ENCODE results near the gene XYLT1.

XYLT1 gene

DNA sequence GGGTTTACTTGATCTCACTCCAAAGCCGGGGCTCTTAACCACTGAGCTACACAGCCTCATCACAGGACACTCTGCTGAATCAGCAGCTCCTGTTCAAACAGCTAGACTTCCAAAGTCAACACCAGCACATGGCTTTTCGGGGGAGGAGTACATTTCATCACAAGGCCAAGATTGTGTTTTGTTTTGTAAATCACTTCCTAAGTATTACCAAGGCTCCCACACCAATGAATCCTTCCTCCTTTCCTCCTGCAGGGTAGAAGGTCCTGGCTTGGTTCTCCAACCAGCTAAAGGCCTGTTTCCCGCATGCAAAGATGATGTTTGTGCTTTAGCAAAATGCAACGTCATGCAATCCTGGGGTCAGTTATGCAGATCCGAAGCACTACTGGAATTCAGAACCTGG lies 152.5 kb downstream of the XYLT1 start:
- H3K9ac ChIP-seq, result no peak overlapping the region
- H4K20me1 ChIP-seq (ENCODE audit: insufficient read depth), result no peaks in the 10 kb centered on the region
- H3K36me3 ChIP-seq (ENCODE audit: insufficient read depth), result no peaks in the 10 kb centered on the region
- peaks cover 14% of the 10 kb centered on the region for H3K4me1 ChIP-seq (ENCODE audit: low read depth, poor library complexity, severe bottlenecking)
- H3K4me2 ChIP-seq, result no peak overlapping the region
- no peak overlapping the region for H3K4me3 ChIP-seq (IDR thresholded peaks at IDR 0.05; ENCODE audit: insufficient read depth, low read depth, low read length)
- H3K79me2 ChIP-seq (ENCODE audit: insufficient read depth, low read depth), result no peaks in the 10 kb centered on the region
- no peaks in the 10 kb centered on the region for H3K27me3 ChIP-seq (ENCODE audit: insufficient read depth, low read depth)
- no peak overlapping the region for H3K27ac ChIP-seq
- TF ChIP-seq, protein P1, sequence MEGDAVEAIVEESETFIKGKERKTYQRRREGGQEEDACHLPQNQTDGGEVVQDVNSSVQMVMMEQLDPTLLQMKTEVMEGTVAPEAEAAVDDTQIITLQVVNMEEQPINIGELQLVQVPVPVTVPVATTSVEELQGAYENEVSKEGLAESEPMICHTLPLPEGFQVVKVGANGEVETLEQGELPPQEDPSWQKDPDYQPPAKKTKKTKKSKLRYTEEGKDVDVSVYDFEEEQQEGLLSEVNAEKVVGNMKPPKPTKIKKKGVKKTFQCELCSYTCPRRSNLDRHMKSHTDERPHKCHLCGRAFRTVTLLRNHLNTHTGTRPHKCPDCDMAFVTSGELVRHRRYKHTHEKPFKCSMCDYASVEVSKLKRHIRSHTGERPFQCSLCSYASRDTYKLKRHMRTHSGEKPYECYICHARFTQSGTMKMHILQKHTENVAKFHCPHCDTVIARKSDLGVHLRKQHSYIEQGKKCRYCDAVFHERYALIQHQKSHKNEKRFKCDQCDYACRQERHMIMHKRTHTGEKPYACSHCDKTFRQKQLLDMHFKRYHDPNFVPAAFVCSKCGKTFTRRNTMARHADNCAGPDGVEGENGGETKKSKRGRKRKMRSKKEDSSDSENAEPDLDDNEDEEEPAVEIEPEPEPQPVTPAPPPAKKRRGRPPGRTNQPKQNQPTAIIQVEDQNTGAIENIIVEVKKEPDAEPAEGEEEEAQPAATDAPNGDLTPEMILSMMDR (conservative IDR thresholded peaks at IDR 0.05; ENCODE audit: low read depth, low read length), result no peak
- no peak overlapping the region for H2AFZ ChIP-seq (ENCODE audit: low read depth)

DNA sequence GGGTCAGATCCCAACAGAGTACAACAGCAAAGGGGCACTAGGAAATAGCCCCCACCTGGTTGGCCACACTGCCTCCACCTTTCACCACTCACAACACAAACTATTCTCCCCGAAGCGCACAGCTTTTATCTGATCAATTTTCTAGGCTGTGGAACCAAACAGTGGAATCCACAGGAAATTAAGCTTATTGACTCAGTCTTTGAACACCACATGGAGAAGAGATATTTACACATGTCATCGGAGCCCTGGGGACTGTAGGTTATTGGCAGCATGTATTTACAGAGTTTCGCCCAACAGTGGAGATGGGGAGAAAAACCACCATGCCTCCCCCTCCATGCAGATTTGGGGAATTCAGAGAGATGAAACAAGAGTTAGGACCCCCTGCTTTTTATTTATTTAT lies 154.8 kb downstream of the XYLT1 start:
- Histone ChIP-seq H3K9ac (no peak overlapping the region), H3K27ac (no peak overlapping the region), H3K4me1 (ENCODE audit: low read depth, poor library complexity, severe bottlenecking) (peaks cover 28% of the 10 kb centered on the region), H3K4me3 (IDR thresholded peaks at IDR 0.05; ENCODE audit: insufficient read depth, low read depth, low read length) (no peak overlapping the region), H3K79me2 (ENCODE audit: insufficient read depth, low read depth) (no peaks in the 10 kb centered on the region), H2AFZ (ENCODE audit: low read depth) (no peak overlapping the region), H3K36me3 (ENCODE audit: insufficient read depth) (no peaks in the 10 kb centered on the region), H4K20me1 (ENCODE audit: insufficient read depth) (no peaks in the 10 kb centered on the region), H3K4me2 (no peak overlapping the region), H3K27me3 (ENCODE audit: insufficient read depth, low read depth) (no peaks in the 10 kb centered on the region)
- TF ChIP-seq, protein P1 (conservative IDR thresholded peaks at IDR 0.05; ENCODE audit: low read depth, low read length), result no peak

DNA sequence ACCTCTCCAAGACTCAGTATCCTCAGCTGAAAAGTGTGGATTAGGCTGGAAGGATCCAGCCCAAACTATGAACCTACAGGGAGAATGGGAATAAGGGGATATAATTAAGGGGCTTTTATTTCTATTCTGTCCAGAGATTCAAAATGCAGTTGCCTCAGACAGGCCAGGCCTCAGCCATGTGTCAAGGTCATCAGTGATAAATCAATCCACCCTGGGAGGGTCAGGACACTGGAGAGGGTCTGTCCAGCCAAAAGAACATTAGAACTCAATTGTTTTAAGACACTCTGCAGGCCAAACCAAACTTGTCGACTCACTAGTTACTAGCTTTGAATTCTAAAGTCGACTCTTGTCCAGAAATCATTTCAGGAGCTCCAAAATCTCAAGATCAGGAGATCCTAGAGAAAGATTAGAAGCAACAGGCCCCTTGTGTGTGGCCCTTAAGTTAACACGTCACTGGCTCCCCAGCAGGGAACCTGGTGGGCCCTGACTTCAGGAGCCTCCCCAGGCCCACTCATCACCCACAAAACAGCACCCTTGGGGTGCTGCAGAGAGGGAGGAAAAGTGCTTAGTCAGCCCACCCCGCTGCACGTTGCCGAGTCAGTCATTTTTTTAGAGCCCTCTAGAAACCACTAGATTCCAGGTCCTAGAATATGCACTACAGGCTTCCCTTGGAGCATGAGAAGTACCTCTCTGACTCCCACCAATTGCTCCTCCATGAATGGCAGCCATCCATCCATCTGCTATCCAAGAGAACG lies 156.8 kb downstream of the XYLT1 start:
- peak overlapping the region; percentile 6; the same call in 1 of the 2 replicates for H3K4me2 ChIP-seq

DNA sequence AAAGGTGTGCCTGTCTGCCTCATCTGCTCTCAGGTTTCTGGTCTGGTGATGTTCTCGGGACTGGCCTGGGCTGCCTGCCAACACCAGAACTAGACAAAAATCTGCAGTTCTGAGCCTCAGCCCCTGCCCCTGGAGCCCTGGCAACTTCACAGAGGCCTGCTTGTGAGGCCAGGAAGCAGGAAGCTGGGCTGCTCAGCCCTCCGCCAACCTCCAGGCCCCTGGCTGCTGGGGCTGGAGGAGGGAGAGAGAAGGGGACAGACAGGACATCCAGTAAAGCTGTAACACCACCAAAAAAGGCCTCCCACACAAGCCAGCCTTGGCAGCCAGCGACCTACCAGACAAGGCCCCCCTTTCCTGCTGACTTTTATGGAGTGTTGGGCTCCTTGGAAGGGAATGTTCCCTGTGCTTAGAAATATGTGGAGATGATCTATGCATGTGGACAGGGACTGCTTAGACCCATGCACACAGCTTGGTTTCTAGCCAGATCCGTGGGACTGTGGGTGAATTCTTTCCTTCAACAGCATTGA lies 157.6 kb downstream of the XYLT1 start:
- Histone ChIP-seq H3K36me3 (ENCODE audit: insufficient read depth) (no peaks in the 10 kb centered on the region), H3K79me2 (ENCODE audit: insufficient read depth, low read depth) (no peaks in the 10 kb centered on the region), H2AFZ (ENCODE audit: low read depth) (no peak overlapping the region), H3K4me1 (ENCODE audit: low read depth, poor library complexity, severe bottlenecking) (peaks cover 24% of the 10 kb centered on the region), H3K27ac (no peak overlapping the region), H3K9ac (no peak overlapping the region), H3K4me2 (peak overlapping the region; percentile 6; the same call in 1 of the 2 replicates), H3K27me3 (ENCODE audit: insufficient read depth, low read depth) (no peaks in the 10 kb centered on the region), H3K4me3 (IDR thresholded peaks at IDR 0.05; ENCODE audit: insufficient read depth, low read depth, low read length) (no peak overlapping the region), H4K20me1 (ENCODE audit: insufficient read depth) (no peaks in the 10 kb centered on the region)
- TF ChIP-seq, protein P1 (conservative IDR thresholded peaks at IDR 0.05; ENCODE audit: low read depth, low read length), result no peak

More for the DNA sequence above, 156.8 kb downstream of the XYLT1 start:
- Histone ChIP-seq H3K4me3 (IDR thresholded peaks at IDR 0.05; ENCODE audit: insufficient read depth, low read depth, low read length) (no peak overlapping the region), H3K27ac (no peak overlapping the region), H3K79me2 (ENCODE audit: insufficient read depth, low read depth) (no peaks in the 10 kb centered on the region), H3K9ac (no peak overlapping the region), H3K36me3 (ENCODE audit: insufficient read depth) (no peaks in the 10 kb centered on the region), H3K4me1 (ENCODE audit: low read depth, poor library complexity, severe bottlenecking) (peaks cover 28% of the 10 kb centered on the region), H4K20me1 (ENCODE audit: insufficient read depth) (no peaks in the 10 kb centered on the region), H2AFZ (ENCODE audit: low read depth) (no peak overlapping the region), H3K27me3 (ENCODE audit: insufficient read depth, low read depth) (no peaks in the 10 kb centered on the region)
- TF ChIP-seq, protein P1 (conservative IDR thresholded peaks at IDR 0.05; ENCODE audit: low read depth, low read length), result no peak
